EL (cell line): ENCODE measurements around the gene EPHA8.

Experiments
- DNase-seq: peaks from one replicate; pipeline ENCODE4 v3.0.0-alpha.2; 2016

The EPHA8 gene

DNA sequence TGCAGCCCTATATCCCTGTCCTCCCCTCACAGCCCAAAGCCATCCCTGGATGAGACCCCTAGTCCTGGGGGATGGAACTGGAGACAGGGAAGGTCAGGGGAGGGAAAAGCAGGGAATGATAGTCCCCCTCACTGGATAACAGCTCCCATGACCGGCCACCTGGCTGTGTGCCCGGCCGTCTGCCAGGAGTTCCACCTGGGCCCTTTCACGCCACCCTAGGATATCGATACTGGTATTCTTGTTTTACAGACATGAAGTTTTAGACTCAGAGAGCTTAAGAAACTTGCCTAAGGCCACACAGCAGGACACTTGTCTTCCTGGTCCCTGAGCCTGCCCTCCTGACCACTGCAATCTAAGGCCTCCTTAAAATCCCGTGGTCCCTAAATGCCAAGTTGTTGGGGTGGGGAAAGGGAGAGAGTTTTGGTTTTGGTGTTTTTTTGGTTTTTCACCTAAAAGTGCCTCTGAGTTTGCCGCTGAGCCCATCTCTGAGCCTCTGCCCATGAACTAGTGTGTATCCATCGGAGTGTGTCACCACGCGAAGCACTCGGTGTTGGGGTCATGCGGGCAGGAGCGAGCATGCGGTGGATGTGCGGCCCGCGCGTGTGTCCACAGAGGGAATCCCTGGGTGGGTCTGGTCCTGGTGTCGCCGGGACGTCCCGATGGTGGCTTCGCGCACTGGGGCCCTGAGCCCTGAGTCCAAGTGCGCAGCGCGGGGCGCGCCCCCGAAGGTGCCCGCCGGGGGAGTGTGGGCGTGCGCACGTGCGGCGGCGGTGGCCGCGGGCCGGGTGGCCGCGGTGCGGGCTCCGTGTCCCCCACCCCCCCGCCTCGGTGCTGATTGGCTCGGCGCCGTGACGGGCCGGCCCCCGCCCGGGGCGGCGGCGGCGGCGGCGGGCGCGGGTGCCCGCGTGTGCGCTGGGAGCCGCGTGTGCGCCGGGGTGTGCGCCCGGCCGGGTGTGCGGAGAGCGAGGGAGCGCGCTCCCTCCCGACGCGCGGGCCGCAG lies at the start of gene EPHA8:
Gene EPHA8 (plus strand): TSS at position 906 of the 1,000 bp plus-strand sequence. CDS start 147 bp downstream, outside the sequence.
- DNase-seq = no peak

- DNase-seq = no peak
Measured at GRCh38 chr1:22516906-22517571, 46.2 kb upstream of the EPHA8 start.

DNA sequence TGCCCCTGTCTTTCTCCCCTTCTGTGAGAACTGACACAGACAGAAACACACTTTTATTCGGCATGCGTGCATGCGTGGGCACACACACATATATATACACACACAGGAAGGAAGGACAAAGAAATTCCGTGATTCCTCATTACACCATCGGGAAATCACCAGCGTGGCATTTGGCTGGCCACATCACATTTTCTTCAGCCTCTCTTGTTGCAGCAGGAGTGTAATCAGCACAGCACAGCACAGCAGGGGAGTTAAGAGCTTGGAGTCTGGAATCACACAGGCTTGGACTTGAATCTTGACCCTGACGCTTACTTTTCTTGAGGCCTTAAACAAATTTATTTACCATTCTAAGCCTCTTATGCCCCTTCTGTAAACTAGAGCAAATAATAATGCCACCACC lies 45.3 kb upstream of the EPHA8 start:
- DNase-seq = no peak

DNA sequence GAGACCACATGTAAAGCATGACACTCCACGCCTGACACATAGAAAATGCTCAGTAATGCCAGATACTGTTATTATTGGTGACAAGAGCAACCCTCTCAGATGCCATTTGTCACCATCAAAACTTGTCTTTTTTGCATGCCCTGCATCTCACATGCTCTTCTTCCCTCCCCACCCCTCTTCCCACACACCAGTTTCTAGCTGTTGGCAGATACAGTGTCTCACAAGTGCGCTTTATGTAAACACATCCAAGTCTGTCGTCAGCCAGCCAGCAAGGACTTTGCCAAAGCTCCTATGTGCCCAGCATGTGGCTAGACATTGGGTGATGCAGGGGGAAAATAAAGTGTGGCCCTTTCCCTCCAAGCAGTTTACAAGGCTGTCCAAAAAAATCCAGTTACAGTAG lies 44.9 kb upstream of the EPHA8 start:
- no peak for DNase-seq

DNA sequence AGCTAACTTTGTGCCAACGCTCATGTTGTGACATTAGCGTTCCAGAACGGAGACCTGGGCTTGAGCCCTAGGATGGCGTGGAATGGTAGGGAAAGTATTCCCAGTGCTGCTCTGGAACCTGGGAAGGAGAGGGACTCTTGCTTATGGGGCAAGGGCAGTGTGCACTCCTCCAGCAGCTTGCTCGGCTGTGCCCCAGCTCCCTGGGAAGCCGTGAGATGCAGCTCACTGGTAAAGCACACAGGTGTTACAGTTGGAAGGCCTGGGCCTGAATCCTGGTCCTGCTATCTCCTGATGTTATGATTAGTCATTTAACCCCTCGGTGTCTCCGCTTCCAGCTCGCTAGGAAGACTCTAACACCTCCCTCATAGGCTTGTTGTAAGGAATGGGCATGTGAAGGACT lies 42.4 kb upstream of the EPHA8 start:
- DNase-seq = no peak

DNA sequence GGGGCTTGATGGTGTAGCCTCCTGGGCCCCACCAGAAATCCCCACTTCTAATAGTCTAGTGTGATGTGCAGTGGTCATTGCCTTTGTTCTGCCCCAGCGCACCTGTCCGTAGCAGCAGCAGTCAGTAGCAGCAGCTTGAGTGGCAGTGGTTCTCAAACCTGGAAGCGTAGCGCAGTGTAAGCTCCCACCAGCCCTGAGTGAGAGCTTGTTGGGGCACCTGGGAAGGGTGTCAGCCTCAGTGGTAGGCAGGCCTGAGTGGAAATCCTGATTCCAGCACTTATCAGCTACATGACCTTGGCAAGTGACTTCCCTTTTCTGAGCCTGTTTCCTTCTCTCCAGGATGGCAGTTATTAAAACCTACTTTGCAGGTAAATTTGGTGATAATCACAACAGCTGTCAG lies 41.6 kb upstream of the EPHA8 start:
- no peak for DNase-seq

- DNase-seq = no peak
Measured at GRCh38 chr1:22522221-22522743, 41.0 kb upstream of the EPHA8 start.

GRCh38 chr1:22524481-22524880 lies 38.8 kb upstream of the EPHA8 start:
- DNase-seq = no peak

DNA sequence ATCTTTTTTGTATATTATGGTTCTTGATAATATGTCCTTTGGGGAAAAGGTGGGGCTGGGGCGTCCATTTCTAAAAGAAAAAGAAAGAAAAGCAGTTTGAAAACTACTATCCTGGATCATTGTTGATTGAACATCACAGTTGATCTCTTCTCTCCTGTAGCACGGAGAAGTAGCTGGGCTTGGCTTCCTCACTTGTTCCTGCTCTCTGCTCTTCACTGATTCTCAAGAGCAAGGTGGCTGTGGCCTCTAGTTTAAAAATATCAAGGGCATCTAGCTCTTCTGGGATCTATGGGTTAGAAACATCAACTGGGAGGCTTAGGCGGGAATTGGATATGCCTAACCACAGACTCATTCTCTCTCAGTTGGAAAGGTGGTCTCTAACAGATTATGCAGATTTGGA lies 38.1 kb upstream of the EPHA8 start:
- DNase-seq = no peak

GRCh38 chr1:22525646-22526045 lies 37.6 kb upstream of the EPHA8 start:
- no peak for DNase-seq

DNA sequence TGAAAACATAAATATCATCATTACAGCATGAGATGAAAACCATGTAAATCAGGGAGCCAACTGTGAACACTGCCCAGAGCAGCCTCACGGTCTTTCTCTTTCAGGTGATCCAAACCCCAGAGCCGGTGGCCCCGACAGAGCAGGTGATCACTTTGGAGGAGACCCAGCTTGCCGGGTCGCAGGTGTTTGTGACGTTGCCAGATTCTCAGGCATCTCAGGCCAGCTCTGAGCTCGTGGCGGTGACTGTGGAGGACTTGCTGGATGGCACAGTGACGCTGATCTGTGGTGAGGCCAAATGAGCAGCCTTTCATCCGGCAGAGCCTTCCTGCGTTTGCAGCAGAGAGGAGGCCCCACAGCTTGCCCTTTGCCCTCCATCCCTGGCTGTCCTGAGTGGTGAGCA lies 37.2 kb upstream of the EPHA8 start:
- no peak for DNase-seq

DNA sequence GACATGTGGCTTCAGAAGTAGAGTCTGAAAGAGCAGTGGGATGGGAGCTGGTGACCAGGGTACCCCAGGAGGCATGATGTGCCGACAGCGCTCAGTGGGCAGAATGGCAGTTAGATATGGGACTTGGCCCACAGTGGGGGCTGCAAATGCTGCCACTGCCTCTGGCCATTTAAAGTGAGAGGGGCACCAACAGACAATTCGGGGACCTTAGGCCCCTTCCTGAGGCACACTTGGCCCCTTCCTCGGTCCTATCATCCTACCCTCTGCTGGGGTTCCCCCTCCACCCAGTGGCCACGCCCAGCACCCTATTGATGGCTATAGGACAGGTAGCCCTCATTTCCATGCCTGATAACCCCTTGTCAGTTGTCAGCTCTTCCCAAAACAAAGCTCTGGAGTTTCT lies 36.6 kb upstream of the EPHA8 start:
- no peak for DNase-seq

- no peak for DNase-seq
Measured at GRCh38 chr1:22527122-22527521, 36.2 kb upstream of the EPHA8 start.

DNA sequence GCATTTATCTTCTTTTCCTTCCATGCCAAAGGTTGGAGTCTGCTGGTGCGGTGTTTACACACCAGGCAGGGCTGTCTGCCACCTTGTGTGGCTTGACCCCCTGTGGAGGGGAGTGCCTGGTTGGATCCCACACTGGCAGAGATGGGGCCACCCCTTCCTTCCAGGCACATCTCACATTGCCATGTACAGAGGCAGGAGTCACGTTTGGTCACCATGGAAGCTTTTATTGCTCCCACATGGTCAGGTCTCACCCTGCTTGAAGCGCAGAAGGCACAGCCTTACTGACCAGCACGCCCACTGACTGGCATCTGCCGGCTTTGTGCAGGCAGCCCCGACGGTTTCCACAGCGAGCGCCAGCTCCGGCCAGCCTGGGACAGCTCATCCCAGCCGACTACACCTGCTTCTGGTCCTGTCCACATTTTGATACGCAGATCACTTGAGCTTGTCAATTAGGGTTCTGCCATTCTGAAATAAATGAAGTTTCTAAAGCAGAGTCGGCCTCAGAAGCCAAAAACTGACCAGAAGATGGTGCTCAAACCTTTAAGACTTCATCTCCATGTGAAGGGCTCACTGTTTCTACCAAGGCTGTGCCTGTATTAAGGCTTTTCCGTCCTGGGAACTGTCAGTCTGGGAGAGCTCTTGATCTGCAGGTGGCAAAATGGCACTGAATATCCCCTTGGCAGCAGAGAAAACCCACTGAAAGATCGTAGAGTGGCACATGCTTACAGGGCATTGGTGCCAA lies 35.6 kb upstream of the EPHA8 start:
- DNase-seq = no peak

GRCh38 chr1:22528451-22528850 lies 34.8 kb upstream of the EPHA8 start:
- no peak for DNase-seq

DNA sequence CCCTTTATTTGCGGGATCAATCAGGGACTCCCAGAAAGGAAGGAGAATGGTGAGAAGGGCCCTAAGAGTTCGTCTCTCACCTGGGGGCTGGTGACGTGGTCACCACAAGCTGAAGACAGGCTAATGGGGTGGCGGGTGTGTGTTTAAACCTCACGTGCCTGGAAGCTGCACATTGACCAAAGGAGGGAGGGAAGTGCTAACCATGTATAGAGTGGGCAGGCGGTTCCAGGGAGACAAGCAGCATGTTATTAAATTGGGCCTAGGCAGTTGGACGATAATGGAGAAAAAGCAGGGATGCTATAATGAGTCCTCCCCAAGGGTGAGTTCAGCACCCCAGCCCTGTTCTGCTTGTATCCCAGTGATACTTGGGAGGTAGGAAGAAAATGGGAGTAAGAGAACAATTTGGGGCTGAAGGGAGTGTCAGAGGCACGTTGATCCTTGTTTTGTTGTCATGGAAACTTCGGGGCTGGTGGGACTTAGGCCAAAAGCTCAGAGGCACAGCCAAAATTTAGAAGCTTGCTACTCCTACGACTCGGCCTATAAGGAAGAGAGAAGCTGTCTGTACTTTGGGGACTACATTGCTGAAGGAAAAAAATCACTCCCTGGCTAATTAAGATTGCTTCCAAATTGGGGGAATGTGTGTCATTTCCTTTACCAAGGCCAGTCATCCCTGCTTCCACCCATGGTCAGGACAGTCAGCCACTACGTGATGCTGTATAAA lies 33.2 kb upstream of the EPHA8 start:
- DNase-seq = peak; percentile 16

DNA sequence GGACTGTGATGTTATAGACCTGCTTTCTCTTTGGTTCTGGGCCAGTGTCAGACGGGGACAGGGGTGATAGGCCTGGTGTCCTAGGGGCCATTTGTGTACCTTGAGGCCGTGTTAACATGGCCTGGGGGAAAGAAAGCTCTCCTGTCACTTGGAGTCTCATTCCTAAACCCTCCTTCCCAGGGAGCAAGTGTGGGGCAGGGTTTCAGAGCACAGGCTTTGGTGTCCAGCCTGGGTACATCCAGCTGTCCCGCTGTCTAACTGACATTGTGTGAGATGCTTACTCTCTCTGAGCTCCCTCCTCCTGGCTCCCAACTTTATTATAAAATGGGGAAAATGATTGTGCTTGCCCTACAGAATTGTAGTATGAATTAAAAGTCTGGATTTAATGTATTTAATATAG lies 32.6 kb upstream of the EPHA8 start:
- no peak for DNase-seq

DNA sequence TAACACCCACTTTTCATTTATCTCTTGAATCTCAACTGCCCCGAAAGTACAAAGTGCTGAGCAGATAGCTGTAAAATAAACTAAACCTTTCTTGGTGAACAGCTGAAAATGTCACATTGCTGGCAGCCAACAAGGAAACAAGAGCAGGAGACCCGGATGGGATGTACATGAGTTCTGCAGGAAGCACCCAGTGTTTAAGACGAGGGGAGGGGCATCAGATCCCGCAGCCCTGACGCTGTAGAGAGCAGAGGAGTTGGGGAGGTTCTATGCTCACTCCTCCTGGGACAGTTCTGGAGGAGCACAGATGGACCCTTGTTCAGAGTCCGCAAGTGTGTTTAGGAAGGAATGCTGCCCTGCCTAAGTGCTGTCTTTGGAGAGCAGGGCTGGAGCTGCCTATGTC lies 32.0 kb upstream of the EPHA8 start:
- no peak for DNase-seq

DNA sequence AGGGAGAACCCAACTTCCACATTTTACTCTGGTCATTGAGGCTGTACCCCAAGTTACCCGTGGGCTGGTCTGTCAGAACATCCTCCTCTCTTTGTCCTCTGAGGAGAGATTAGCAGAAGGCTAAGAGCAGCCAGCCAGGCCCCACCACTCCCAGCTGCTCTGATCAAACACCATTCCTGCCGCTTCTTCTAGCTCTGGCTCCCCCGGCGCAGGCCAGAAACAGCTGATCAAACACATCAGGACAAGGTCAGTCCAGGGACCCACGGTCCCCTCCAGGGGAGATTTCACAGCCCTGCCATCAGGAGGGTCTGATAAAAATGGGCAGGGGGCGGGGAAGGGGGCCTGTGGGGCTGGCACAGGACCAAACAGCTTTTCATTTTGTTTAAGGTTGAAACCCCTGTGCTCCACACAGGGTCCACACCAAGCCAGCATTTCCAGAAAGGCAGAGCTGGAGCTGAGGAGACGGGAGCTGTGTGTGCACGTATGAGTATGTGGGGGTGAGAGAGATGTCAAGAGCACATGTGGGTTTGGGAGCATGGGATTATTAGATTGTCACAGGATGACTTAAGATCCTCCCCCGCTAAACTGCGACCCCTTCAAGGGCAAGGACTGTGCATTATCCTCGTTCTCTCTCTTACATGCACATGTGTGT lies 29.9 kb upstream of the EPHA8 start:
- DNase-seq = no peak

- no peak for DNase-seq
Measured at GRCh38 chr1:22534951-22535350, 28.3 kb upstream of the EPHA8 start.

DNA sequence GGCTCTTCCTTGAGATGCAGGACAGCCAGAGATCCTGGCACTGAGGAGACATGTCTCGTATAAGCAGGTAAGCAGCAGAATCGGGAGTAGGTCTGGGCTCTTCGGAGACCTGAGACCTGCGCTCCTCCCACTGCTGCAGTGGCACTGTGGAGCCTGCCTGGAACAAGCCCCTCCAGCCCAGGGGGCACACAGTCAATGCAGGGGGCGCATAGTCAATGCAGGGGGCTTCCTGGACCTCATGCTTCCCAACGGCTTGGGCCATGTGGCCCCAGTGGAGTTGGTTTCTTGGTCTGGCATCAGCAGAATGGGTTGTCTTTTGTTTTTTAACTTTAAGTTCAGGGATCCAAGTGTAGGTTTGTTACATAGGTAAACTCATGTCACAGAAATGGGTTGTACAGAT lies 27.9 kb upstream of the EPHA8 start:
- DNase-seq = no peak

DNA sequence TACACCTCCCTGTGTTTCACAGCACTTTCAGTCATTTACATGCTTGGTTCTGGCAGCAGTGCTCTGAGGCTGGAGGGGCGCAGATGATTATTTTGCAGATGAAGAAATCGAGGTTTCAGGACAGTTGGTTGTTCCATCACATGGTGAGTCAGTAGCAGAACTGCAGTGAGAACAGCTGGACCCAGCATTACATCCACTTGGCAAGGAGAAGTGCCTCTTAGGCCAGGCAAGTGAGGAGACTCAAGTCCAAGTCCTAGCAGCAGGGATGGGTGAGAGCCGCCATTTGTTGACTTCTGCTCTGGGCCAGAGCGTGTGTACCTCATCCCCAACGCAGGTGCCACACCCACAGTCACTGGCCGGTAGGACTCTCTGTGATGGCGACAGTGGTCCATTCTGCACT lies 26.8 kb upstream of the EPHA8 start:
- no peak for DNase-seq
